Ovary (tissue), 9 donors: ENCODE results near the gene CMPK2. TPM values are rescaled to one million over a fixed set of nuclear protein-coding genes. Genes with fewer than 3 reads are reported as not detected.
A peak's percentile ranks its signal among the peaks of the same experiment; 100 is the strongest.

Source experiments
- DNase-seq, 5 donors: peaks; one replicate each; pipeline ENCODE4 v3.0.0-alpha.2; 2019 to 2020
- H3K27ac ChIP-seq, 2 donors: fragments of 200-600 bp; one replicate each; pipeline versions ENCODE4 v1.5.1 to v1.8.0; 2019 to 2022
- H3K27me3 ChIP-seq: fragments of 200-600 bp; one replicate; pipeline ENCODE4 v1.8.0; 2022
- H3K36me3 ChIP-seq: fragments of 200-600 bp; sonication (generic); one replicate; pipeline ENCODE4 v1.5.1; 2019
- H3K4me1 ChIP-seq: one replicate; pipeline ENCODE4 v1.8.1; 2013; ENCODE audit warnings: mild to moderate bottlenecking, moderate library complexity; ENCODE audit not compliant: insufficient read depth
- H3K4me3 ChIP-seq: fragments of 200-600 bp; sonication (generic); one replicate; pipeline ENCODE4 v1.5.1; 2017
- H3K9me3 ChIP-seq, 2 donors: fragments of 200-600 bp in 1 of 2; sonication (generic) in 1 of 2; one replicate each; pipeline versions ENCODE4 v1.5.1 to v1.8.1; 2013 to 2019; ENCODE audit warnings: mild to moderate bottlenecking in 1 of 2, moderate library complexity in 1 of 2
- CTCF ChIP-seq, 3 donors: fragments of 450-650 bp in 2 of 3; fragments of 200-600 bp in 1 of 3; IDR thresholded peaks; one replicate each; pipeline versions ENCODE4 v1.5.1 to v1.8.0; 2016 to 2022; ENCODE audit warnings: antibody characterized with exemption in 3 of 3, mild to moderate bottlenecking in 1 of 3
- EP300 ChIP-seq: sonication (generic); formaldehyde crosslinking; IDR thresholded peaks from one replicate; pipeline ENCODE4 v1.6.1; 2017; ENCODE audit warnings: antibody characterized with exemption
- POLR2A ChIP-seq: fragments of 450-650 bp; IDR thresholded peaks from one replicate; pipeline ENCODE4 v1.6.1; 2017; ENCODE audit warnings: antibody characterized with exemption, mild to moderate bottlenecking, moderate library complexity
- WGBS, 3 donors: extraction: QIAGEN DNeasy Blood & Tissue Kit in 1 of 3; methylation state at CpG; one replicate each; pipeline versions ENCODE4 v1.1.5 to v1.1.7; 2013 to 2017; 5-methylcytosine and 5-hydroxymethylcytosine counted together
- intact Hi-C, 4 donors: fragments of 100-400 bp; cut with DNase I; formaldehyde crosslinking; loops; one replicate each; pipeline versions ENCODE4 v1.11.0 to v1.15.1; 2022 to 2023
- polyA plus RNA-seq, 2 donors: library from polyadenylated mRNA; stranded (reverse); fragments of 200-250 nt in 1 of 2; fragments of 350-450 nt in 1 of 2; fragmentation: Illumina TruSeq in 1 of 2; extraction: RNeasy Lipid Tissue Mini Kit (QIAGEN cat#74804) in 1 of 2; gene quantifications; one replicate each; pipeline ENCODE4 v1.2.3, GENCODE V29; 2013 to 2014
- total RNA-seq, 7 donors: library from RNA; depleted of rRNA in 2 of 7; stranded (reverse); fragments of >200 nt in 2 of 7; fragmentation: NEBNext Ultra II Directional in 3 of 7; extraction: Animal tissue kit (Norgen Biotek cat#: 25700) in 3 of 7; gene quantifications; one replicate each; pipeline versions ENCODE4 v1.1.0 to v1.2.4, GENCODE V29; 2016 to 2023
- donor health status: DM: no; HTN: no; CAD: no; lungs with moderate emphysema.
- donor health status: DM: no; HTN: no; CAD: no.
- donor health status: Bipolar disorder and iron deficiency.
- donor health status: DM: yes; HTN: yes; CAD: no.
- donor health status: DM: no; HTN: no; CAD: no.
- donor health status: DM: yes; HTN: yes; CAD: no.

CMPK2 gene
- total and polyA plus RNA-seq, 9 donors: 2.7 to 11.5 (median 4.2) TPM

DNA sequence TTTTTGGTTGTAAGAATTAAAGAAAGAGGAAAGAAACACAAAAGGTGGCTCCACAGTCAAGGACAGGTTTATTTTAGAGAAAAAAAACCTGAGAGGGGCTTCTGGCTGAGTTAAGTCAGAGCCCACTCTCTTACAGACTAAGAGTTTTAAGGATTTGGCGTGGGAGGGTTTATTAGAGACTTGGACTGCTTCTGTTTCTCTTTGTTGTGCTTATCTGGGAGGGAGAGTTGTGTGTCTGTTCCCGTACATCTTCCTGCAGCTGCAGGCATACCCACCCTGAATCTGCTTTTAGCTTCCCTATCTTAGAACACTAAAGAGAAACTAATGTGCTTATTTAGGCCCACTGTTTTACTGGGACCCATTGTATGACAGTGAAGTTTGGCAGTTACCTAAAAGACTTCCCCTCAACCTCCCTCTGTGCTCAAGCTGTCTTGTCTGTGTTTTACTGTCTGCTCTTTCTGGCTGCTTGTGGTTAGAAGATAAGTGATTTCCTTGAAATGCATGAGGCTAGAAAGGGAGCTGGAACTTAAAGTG lies 14.6 kb upstream of the CMPK2 start:
- H3K36me3 ChIP-seq: no peaks in the 10 kb centered on the region
- H3K4me1 ChIP-seq: peaks cover 2% of the 10 kb centered on the region
- no peak for DNase-seq
- intact Hi-C loops: no loop called here
- H3K4me3 ChIP-seq: no peak overlapping the region
- 44 to 62% (median 60%) methylated on average over 2 of the region's 2 CpGs for WGBS, 3 donors
- TF ChIP-seq CTCF (IDR thresholded peaks at IDR 0.05): no peak
- no peak for TF ChIP-seq POLR2A
- TF ChIP-seq EP300: no peak
- no peaks in the 10 kb centered on the region for H3K9me3 ChIP-seq
- no peaks in the 10 kb centered on the region for H3K27me3 ChIP-seq
- no peak overlapping the region for H3K27ac ChIP-seq

DNA sequence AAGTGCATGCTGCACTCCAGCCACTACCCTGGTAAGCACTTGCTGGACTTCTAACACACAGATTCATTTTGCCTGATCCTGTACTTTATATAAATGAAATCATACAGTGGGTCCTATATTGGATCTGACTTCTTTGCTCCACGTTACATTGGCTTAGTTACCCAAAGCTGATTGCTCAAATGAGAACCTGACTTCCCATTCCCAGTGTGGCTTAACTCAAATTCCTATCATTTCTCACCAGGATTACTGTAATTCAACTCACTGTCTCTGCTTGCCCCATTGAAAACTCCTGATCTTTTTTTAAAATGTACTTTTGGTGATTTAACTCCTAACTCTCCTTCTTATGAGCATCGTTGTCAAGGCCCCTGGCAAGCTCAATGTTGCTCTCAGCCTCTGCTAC lies 13.3 kb upstream of the CMPK2 start:
- Histone ChIP-seq H3K27me3 (no peaks in the 10 kb centered on the region), H3K36me3 (no peaks in the 10 kb centered on the region), H3K4me1 (peaks cover 2% of the 10 kb centered on the region), H3K27ac (no peak overlapping the region), H3K4me3 (no peak overlapping the region), H3K9me3 (no peaks in the 10 kb centered on the region)
- intact Hi-C loops: no loop called here
- DNase-seq: no peak
- WGBS, 3 donors: 63 to 81% (median 79%) methylated on average over 2 of the region's 2 CpGs
- no peak for TF ChIP-seq POLR2A
- TF ChIP-seq CTCF (IDR thresholded peaks at IDR 0.05): no peak
- no peak for TF ChIP-seq EP300

DNA sequence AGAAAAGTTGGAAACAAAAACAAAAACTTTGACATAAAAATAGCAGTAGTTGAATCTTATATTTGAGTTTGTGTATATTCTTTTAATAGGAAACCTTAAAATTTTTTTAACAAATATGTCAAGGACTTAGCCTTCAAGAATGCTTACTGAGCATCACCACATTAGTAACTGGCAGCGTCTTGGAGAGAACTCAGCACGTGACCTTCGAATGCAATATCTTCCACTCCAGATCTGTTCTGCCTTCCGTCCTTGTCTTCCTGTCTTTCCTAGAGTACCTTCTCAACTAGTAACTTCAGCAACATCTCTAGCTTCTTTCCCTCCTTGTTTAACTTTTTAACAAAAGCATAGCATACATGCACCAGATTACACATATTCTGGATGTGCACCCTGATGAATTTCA lies 12.8 kb upstream of the CMPK2 start:
- no peak for DNase-seq
- Histone ChIP-seq H3K4me1 (peaks cover 2% of the 10 kb centered on the region), H3K36me3 (no peaks in the 10 kb centered on the region), H3K27me3 (no peaks in the 10 kb centered on the region), H3K27ac (no peak overlapping the region), H3K9me3 (no peaks in the 10 kb centered on the region), H3K4me3 (no peak overlapping the region)
- TF ChIP-seq POLR2A (no peak), CTCF (IDR thresholded peaks at IDR 0.05) (no peak), EP300 (no peak)
- intact Hi-C loops: no loop called here
- WGBS, 3 donors: 25 to 51% (median 28%) methylated on average over 4 of the region's 4 CpGs

DNA sequence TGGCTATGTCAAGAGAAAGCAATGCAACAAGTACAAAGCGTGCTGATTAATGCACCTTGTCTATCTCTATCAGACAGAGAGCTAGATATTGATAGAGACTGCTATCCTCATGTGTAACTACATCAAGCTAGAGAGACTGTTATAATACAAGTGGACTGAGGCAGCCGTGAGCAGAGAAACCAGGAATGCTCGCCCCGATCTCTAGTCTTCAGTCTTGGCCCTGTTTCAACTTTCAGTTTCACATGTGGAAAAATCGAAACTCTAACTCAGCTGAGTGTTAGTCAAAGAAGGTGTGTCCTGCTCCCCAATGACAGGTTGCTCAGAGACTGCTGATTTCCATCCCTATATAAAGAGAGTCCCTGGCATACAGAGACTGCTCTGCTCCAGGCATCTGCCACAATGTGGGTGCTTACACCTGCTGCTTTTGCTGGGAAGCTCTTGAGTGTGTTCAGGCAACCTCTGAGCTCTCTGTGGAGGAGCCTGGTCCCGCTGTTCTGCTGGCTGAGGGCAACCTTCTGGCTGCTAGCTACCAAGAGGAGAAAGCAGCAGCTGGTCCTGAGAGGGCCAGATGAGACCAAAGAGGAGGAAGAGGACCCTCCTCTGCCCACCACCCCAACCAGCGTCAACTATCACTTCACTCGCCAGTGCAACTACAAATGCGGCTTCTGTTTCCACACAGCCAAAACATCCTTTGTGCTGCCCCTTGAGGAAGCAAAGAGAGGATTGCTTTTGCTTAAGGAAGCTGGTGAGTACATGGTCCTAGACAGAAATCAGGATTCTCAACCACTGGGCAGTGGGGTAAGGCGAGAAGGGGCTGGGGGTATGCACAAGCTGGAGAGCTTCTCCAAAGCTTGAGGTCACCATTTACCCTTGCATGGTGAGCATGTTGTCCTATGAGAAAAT lies 11.9 kb upstream of the CMPK2 start, which contains the start of gene RSAD2:
Gene RSAD2 (plus strand): TSS at position 376 of the 903 bp plus-strand sequence. CDS start 24 bp downstream, at position 400.
- no peaks in the 10 kb centered on the region for H3K36me3 ChIP-seq
- intact Hi-C loops: no loop called here
- peak within 1 kb of the TSS in 1 of 2 donors; percentile 73 for H3K27ac ChIP-seq
- DNase-seq: peak in 4 of 5 donors; percentile 32 to 49 (median 43)
- TF ChIP-seq EP300 (no peak), CTCF (IDR thresholded peaks at IDR 0.05) (no peak), POLR2A (no peak)
- WGBS, 3 donors: 9 to 14% (median 11%) methylated on average over 9 to 10 of the region's 10 CpGs
- H3K4me1 ChIP-seq: no peaks in the 10 kb centered on the region
- no peaks in the 10 kb centered on the region for H3K27me3 ChIP-seq
- peak within 1 kb of the TSS; percentile 50 for H3K4me3 ChIP-seq
- no peaks in the 10 kb centered on the region for H3K9me3 ChIP-seq
